HEK293 (cell line): ENCODE measurements around the gene DGKH.
A peak's percentile ranks its signal among the peaks of the same experiment; 100 is the strongest.

Source experiments
- CTCF ChIA-PET: fragments of 350-600 bp; formaldehyde crosslinking; extraction: SDS; loops from one replicate; lab custom pipeline; 2021; ENCODE audit warnings: antibody characterized with exemption; lab: Yijun Ruan, JAX
- POLR2A ChIA-PET: fragments of 300-600 bp; formaldehyde crosslinking; extraction: SDS; loops from one replicate; lab custom pipeline; 2020; ENCODE audit warnings: antibody characterized with exemption, inconsistent platforms; lab: Yijun Ruan, JAX
- H3K27ac ChIP-seq: fragments of 200-500 bp; sonication (Bioruptor generic); 2 replicates; pipeline ENCODE4 v1.5.1; 2014; ENCODE audit warnings: low read depth, low read length, control low read depth, inconsistent platforms; ENCODE audit errors: extremely low read depth
- H3K36me3 ChIP-seq, 2 experiments: fragments of 200-500 bp in 1 of 2; sonication (Bioruptor generic) in 1 of 2; 1 replicate in 1 of 2; 2 replicates in 1 of 2; pipeline ENCODE4 v1.5.1; 2014 to 2017; ENCODE audit warnings: inconsistent platforms in 2 of 2, low read length in 2 of 2; ENCODE audit not compliant: control insufficient read depth in 2 of 2, insufficient read depth in 1 of 2
- H3K4me1 ChIP-seq: fragments of 200-500 bp; sonication (Bioruptor generic); 2 replicates; pipeline ENCODE4 v1.5.1; 2014; ENCODE audit warnings: mild to moderate bottlenecking, low read length, inconsistent platforms; ENCODE audit not compliant: control insufficient read depth, insufficient read depth
- H3K4me3 ChIP-seq: 2 replicates; pipeline ENCODE4 v1.5.1; 2011; ENCODE audit warnings: low read depth, mild to moderate bottlenecking, control low read depth, low read length, moderate library complexity
- H3K9me3 ChIP-seq: fragments of 200-500 bp; sonication (Bioruptor generic); 2 replicates; pipeline ENCODE4 v1.5.1; 2014; ENCODE audit warnings: low read depth, low read length, inconsistent platforms; ENCODE audit not compliant: control insufficient read depth, insufficient read depth
- BCL11B ChIP-seq: fragments of 450-650 bp; formaldehyde crosslinking; IDR thresholded peaks from 2 replicates; pipeline ENCODE4 v1.5.1; 2016; ENCODE audit warnings: low read depth, missing biosample characterization, missing genetic modification characterization
- MYNN ChIP-seq: fragments of 450-650 bp; formaldehyde crosslinking; IDR thresholded peaks from 2 replicates; pipeline ENCODE4 v1.5.1; 2016; ENCODE audit warnings: missing biosample characterization, missing genetic modification characterization, borderline replicate concordance
- SCRT1 ChIP-seq: fragments of 450-650 bp; formaldehyde crosslinking; IDR thresholded peaks from 2 replicates; pipeline ENCODE4 v1.5.1; 2016; ENCODE audit warnings: missing biosample characterization, missing genetic modification characterization, borderline replicate concordance
- TCF7L2 ChIP-seq: IDR thresholded peaks from 2 replicates; pipeline ENCODE4 v1.6.1; 2011; ENCODE audit warnings: low read depth, mild to moderate bottlenecking, inconsistent platforms, low read length, moderate library complexity, borderline replicate concordance
- ZBTB20 ChIP-seq: fragments of 450-650 bp; formaldehyde crosslinking; IDR thresholded peaks from 2 replicates; pipeline ENCODE4 v1.5.1; 2016; ENCODE audit warnings: missing biosample characterization, missing genetic modification characterization
- ZNF10 ChIP-seq: fragments of 450-650 bp; formaldehyde crosslinking; IDR thresholded peaks from 2 replicates; pipeline ENCODE4 v1.5.1; 2017; ENCODE audit warnings: missing biosample characterization, missing genetic modification characterization
- ZNF214 ChIP-seq: fragments of 450-650 bp; formaldehyde crosslinking; IDR thresholded peaks from 2 replicates; pipeline ENCODE4 v1.5.1; 2017; ENCODE audit warnings: missing biosample characterization, mild to moderate bottlenecking, missing genetic modification characterization, borderline replicate concordance
- ZNF223 ChIP-seq: fragments of 450-650 bp; formaldehyde crosslinking; IDR thresholded peaks from 2 replicates; pipeline ENCODE4 v1.5.1; 2016; ENCODE audit warnings: missing biosample characterization, missing genetic modification characterization
- ZNF426 ChIP-seq: fragments of 450-650 bp; formaldehyde crosslinking; IDR thresholded peaks from 2 replicates; pipeline ENCODE4 v1.5.1; 2017; ENCODE audit warnings: missing biosample characterization, missing genetic modification characterization, mild to moderate bottlenecking, inconsistent platforms, moderate library complexity
- ZNF473 ChIP-seq: fragments of 450-650 bp; formaldehyde crosslinking; IDR thresholded peaks from 2 replicates; pipeline ENCODE4 v1.5.1; 2017; ENCODE audit warnings: missing biosample characterization, missing genetic modification characterization
- ZNF555 ChIP-seq: fragments of 450-650 bp; formaldehyde crosslinking; conservative IDR thresholded peaks from 2 replicates; pipeline ENCODE4 v1.5.1; 2017; ENCODE audit warnings: missing biosample characterization, mild to moderate bottlenecking, missing genetic modification characterization, inconsistent platforms
- ZNF629 ChIP-seq: fragments of 450-650 bp; formaldehyde crosslinking; IDR thresholded peaks from 2 replicates; pipeline ENCODE4 v1.5.1; 2017; ENCODE audit warnings: missing biosample characterization, missing genetic modification characterization
- ZNF76 ChIP-seq: fragments of 450-650 bp; formaldehyde crosslinking; IDR thresholded peaks from 2 replicates; pipeline ENCODE4; 2016; ENCODE audit warnings: low read depth, missing biosample characterization, missing genetic modification characterization, borderline replicate concordance
- ZNF830 ChIP-seq: fragments of 450-650 bp; IDR thresholded peaks from 2 replicates; pipeline ENCODE4 v1.5.0; 2018; ENCODE audit warnings: missing biosample characterization, missing genetic modification characterization, low read depth, mild to moderate bottlenecking, moderate library complexity
- TF ChIP-seq, protein P1 (sequence below): fragments of 450-650 bp; formaldehyde crosslinking; IDR thresholded peaks from 2 replicates; pipeline ENCODE4 v1.5.1; 2016; ENCODE audit warnings: missing biosample characterization, missing genetic modification characterization
- TF ChIP-seq, protein P2 (sequence below): fragments of 450-650 bp; formaldehyde crosslinking; optimal IDR thresholded peaks from 2 replicates; pipeline ENCODE3; 2016; ENCODE audit warnings: missing biosample characterization, mild to moderate bottlenecking, missing genetic modification characterization
- TF ChIP-seq, protein P3 (sequence below): fragments of 450-650 bp; formaldehyde crosslinking; conservative IDR thresholded peaks from 2 replicates; pipeline ENCODE4 v1.5.1; 2016; ENCODE audit warnings: low read depth, missing biosample characterization, missing genetic modification characterization
- TF ChIP-seq, protein P4 (sequence below): fragments of 450-650 bp; formaldehyde crosslinking; IDR thresholded peaks from 2 replicates; pipeline ENCODE4; 2016; ENCODE audit warnings: missing biosample characterization, missing genetic modification characterization
- TF ChIP-seq, protein P5 (sequence below): fragments of 450-650 bp; formaldehyde crosslinking; IDR thresholded peaks from 2 replicates; pipeline ENCODE4 v1.5.1; 2016; ENCODE audit warnings: missing biosample characterization, missing genetic modification characterization
- TF ChIP-seq, protein P6 (sequence below): fragments of 450-650 bp; formaldehyde crosslinking; IDR thresholded peaks from 2 replicates; pipeline ENCODE4 v1.5.1; 2017; ENCODE audit warnings: missing biosample characterization, missing genetic modification characterization

The DGKH gene

DNA sequence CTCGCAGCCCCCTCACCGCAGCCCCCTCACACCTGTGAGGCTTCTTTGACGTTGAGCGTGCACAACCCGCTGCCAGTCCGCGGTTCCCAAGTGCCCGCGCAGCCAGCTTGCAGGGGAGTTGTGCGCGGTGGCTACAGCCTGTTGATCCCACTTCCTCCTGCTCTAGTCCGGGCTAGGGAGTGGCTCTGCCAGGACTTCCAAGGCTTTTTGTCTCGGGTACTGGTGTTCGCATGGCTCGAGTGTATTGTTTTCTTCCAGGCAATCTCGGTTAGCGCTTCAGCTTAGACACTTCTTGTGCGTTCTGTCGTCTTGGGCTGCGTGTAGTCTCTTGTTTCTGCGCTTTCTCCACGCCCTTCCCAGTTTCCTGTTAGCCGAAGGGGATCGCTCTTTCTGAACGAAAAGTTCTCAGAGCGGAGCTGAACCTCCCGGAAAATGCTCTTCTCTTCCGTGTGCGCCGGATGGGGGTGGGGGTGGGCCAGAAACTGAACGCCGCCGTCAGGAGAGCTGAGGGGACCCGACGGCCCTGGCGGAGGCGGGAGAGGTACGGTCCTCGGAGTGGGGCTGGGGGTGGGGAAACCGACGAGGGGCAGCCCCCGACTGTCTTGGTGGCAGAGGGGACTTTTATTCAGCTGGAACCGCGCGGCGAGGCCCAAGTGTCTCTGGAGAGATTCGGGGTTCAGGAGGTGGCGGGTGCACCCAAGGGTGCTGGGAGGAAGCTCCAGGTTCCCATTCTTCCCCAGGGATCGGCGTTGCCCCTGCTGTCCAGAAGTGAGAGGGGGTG is 697 bp upstream of the DGKH start:
- no peaks in the 10 kb centered on the region for H3K9me3 ChIP-seq
- H3K36me3 ChIP-seq, result no peaks in the 10 kb centered on the region
- H3K4me3 ChIP-seq, result peak overlapping the region; percentile 81
- ChIA-PET CTCF (interaction anchor here (0.6 to 0.8 kb wide), 2 partner anchors 127 to 379 kb away, joined by 3 read pairs; no protein-coding TSS in a partner anchor), POLR2A (interaction anchor here (1.1 to 1.3 kb wide), 2 partner anchors 62 to 84 kb away, joined by 3 to 5 read pairs; no protein-coding TSS in a partner anchor)
- H3K4me1 ChIP-seq, result peaks cover 9% of the 10 kb centered on the region
- H3K27ac ChIP-seq, result peak overlapping the region; percentile 92
- TF ChIP-seq ZNF473 (no peak), SCRT1 (tag by site-specific recombination) (peak; percentile 95), ZNF214 (tag by site-specific recombination) (no peak), ZNF555 (tag by site-specific recombination) (no peak), ZNF426 (no peak), ZNF76 (peak; percentile 64; the same call in 1 of the 2 replicates), ZBTB20 (tag by site-specific recombination) (no peak; the same call in none of the 2 replicates), TCF7L2 (no peak), ZNF830 (tag by site-specific recombination) (no peak), ZNF10 (tag by site-specific recombination) (no peak), ZNF223 (tag by site-specific recombination) (no peak), ZNF629 (tag by site-specific recombination) (no peak; the same call in 1 of the 2 replicates), BCL11B (tag by site-specific recombination) (no peak), MYNN (tag by site-specific recombination) (peak; percentile 94)
- TF ChIP-seq, protein P1, sequence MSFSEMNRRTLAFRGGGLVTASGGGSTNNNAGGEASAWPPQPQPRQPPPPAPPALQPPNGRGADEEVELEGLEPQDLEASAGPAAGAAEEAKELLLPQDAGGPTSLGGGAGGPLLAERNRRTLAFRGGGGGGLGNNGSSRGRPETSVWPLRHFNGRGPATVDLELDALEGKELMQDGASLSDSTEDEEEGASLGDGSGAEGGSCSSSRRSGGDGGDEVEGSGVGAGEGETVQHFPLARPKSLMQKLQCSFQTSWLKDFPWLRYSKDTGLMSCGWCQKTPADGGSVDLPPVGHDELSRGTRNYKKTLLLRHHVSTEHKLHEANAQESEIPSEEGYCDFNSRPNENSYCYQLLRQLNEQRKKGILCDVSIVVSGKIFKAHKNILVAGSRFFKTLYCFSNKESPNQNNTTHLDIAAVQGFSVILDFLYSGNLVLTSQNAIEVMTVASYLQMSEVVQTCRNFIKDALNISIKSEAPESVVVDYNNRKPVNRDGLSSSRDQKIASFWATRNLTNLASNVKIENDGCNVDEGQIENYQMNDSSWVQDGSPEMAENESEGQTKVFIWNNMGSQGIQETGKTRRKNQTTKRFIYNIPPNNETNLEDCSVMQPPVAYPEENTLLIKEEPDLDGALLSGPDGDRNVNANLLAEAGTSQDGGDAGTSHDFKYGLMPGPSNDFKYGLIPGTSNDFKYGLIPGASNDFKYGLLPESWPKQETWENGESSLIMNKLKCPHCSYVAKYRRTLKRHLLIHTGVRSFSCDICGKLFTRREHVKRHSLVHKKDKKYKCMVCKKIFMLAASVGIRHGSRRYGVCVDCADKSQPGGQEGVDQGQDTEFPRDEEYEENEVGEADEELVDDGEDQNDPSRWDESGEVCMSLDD (tag by site-specific recombination), result 0 out of 2 replicates have a peak, but pooled peaks have one; percentile 76
- TF ChIP-seq, protein P2, sequence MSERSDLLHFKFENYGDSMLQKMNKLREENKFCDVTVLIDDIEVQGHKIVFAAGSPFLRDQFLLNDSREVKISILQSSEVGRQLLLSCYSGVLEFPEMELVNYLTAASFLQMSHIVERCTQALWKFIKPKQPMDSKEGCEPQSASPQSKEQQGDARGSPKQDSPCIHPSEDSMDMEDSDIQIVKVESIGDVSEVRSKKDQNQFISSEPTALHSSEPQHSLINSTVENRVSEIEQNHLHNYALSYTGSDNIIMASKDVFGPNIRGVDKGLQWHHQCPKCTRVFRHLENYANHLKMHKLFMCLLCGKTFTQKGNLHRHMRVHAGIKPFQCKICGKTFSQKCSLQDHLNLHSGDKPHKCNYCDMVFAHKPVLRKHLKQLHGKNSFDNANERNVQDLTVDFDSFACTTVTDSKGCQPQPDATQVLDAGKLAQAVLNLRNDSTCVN, result peak; percentile 82
- TF ChIP-seq, protein P3, sequence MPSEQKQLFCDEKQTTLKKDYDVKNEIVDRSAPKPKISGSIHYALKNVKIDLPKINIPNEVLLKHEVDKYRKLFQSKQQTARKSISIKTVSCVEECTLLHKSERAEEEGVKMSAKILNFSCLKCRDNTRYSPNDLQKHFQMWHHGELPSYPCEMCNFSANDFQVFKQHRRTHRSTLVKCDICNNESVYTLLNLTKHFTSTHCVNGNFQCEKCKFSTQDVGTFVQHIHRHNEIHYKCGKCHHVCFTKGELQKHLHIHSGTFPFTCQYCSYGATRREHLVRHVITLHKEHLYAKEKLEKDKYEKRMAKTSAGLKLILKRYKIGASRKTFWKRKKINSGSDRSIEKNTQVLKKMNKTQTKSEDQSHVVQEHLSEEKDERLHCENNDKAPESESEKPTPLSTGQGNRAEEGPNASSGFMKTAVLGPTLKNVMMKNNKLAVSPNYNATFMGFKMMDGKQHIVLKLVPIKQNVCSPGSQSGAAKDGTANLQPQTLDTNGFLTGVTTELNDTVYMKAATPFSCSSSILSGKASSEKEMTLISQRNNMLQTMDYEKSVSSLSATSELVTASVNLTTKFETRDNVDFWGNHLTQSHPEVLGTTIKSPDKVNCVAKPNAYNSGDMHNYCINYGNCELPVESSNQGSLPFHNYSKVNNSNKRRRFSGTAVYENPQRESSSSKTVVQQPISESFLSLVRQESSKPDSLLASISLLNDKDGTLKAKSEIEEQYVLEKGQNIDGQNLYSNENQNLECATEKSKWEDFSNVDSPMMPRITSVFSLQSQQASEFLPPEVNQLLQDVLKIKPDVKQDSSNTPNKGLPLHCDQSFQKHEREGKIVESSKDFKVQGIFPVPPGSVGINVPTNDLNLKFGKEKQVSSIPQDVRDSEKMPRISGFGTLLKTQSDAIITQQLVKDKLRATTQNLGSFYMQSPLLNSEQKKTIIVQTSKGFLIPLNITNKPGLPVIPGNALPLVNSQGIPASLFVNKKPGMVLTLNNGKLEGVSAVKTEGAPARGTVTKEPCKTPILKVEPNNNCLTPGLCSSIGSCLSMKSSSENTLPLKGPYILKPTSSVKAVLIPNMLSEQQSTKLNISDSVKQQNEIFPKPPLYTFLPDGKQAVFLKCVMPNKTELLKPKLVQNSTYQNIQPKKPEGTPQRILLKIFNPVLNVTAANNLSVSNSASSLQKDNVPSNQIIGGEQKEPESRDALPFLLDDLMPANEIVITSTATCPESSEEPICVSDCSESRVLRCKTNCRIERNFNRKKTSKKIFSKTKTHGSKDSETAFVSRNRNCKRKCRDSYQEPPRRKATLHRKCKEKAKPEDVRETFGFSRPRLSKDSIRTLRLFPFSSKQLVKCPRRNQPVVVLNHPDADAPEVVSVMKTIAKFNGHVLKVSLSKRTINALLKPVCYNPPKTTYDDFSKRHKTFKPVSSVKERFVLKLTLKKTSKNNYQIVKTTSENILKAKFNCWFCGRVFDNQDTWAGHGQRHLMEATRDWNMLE, result no peak
- TF ChIP-seq, protein P4, sequence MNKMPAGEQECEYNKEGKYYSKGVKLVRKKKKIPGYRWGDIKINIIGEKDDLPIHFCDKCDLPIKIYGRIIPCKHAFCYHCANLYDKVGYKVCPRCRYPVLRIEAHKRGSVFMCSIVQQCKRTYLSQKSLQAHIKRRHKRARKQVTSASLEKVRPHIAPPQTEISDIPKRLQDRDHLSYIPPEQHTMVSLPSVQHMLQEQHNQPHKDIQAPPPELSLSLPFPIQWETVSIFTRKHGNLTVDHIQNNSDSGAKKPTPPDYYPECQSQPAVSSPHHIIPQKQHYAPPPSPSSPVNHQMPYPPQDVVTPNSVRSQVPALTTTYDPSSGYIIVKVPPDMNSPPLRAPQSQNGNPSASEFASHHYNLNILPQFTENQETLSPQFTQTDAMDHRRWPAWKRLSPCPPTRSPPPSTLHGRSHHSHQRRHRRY (tag by site-specific recombination), result no peak
- TF ChIP-seq, protein P5, sequence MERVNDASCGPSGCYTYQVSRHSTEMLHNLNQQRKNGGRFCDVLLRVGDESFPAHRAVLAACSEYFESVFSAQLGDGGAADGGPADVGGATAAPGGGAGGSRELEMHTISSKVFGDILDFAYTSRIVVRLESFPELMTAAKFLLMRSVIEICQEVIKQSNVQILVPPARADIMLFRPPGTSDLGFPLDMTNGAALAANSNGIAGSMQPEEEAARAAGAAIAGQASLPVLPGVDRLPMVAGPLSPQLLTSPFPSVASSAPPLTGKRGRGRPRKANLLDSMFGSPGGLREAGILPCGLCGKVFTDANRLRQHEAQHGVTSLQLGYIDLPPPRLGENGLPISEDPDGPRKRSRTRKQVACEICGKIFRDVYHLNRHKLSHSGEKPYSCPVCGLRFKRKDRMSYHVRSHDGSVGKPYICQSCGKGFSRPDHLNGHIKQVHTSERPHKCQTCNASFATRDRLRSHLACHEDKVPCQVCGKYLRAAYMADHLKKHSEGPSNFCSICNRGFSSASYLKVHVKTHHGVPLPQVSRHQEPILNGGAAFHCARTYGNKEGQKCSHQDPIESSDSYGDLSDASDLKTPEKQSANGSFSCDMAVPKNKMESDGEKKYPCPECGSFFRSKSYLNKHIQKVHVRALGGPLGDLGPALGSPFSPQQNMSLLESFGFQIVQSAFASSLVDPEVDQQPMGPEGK, result peak; percentile 63; the same call in 1 of the 2 replicates
- TF ChIP-seq, protein P6, sequence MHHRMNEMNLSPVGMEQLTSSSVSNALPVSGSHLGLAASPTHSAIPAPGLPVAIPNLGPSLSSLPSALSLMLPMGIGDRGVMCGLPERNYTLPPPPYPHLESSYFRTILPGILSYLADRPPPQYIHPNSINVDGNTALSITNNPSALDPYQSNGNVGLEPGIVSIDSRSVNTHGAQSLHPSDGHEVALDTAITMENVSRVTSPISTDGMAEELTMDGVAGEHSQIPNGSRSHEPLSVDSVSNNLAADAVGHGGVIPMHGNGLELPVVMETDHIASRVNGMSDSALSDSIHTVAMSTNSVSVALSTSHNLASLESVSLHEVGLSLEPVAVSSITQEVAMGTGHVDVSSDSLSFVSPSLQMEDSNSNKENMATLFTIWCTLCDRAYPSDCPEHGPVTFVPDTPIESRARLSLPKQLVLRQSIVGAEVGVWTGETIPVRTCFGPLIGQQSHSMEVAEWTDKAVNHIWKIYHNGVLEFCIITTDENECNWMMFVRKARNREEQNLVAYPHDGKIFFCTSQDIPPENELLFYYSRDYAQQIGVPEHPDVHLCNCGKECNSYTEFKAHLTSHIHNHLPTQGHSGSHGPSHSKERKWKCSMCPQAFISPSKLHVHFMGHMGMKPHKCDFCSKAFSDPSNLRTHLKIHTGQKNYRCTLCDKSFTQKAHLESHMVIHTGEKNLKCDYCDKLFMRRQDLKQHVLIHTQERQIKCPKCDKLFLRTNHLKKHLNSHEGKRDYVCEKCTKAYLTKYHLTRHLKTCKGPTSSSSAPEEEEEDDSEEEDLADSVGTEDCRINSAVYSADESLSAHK (tag by site-specific recombination), result 0 out of 2 replicates have a peak, but pooled peaks have one; percentile 8
